Fibroblast of villous mesenchyme (primary cell): ENCODE measurements around the gene PKIB. TPM values are rescaled to one million over a fixed set of nuclear protein-coding genes. Genes with fewer than 3 reads are reported as not detected.
"Not testable (repeated sequence)": the region's sequence is repeated elsewhere in the genome, so short reads cannot be mapped to it uniquely, and the experiment has no call there.

Source experiments
- DNase-seq: peaks from one replicate; pipeline ENCODE4 v3.0.0-alpha.2; 2010; ENCODE audit warnings: low read depth
- H3K4me3 ChIP-seq: 2 replicates; pipeline ENCODE4 v1.5.1; 2011; ENCODE audit warnings: low read depth, mild to moderate bottlenecking, low read length
- total RNA-seq: library from RNA; depleted of rRNA; stranded (reverse); fragments of >200 nt; gene quantifications from 2 replicates; pipeline ENCODE4 v1.2.3, GENCODE V29; 2012
- TF ChIP-seq, protein P1 (sequence below): IDR thresholded peaks from 2 replicates; pipeline ENCODE4 v1.5.1; 2012; ENCODE audit warnings: low read depth, mild to moderate bottlenecking, low read length; ENCODE audit not compliant: insufficient read depth

The PKIB gene
- total RNA-seq, 1 donor = 13.8 TPM

DNA sequence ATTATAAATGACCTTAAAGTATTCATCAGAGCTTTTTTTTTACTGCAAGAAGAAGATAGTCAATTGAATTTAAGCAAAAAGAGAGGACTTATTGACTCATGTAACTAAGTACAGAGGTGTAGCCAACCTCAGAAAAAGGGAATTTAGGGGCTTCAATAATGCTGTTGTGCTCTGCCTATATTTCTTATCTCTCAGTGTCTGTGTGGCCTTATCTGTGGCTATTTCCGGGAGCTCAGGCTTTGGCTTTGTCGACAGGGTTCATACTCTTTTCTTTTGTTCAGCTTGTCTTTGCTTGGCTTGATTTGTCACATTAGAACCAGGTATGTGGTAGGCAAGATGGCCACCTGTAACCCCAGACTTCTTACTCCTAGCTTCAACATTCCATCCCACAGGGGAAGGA, 130.7 kb downstream of the PKIB start:
- TF ChIP-seq, protein P1, sequence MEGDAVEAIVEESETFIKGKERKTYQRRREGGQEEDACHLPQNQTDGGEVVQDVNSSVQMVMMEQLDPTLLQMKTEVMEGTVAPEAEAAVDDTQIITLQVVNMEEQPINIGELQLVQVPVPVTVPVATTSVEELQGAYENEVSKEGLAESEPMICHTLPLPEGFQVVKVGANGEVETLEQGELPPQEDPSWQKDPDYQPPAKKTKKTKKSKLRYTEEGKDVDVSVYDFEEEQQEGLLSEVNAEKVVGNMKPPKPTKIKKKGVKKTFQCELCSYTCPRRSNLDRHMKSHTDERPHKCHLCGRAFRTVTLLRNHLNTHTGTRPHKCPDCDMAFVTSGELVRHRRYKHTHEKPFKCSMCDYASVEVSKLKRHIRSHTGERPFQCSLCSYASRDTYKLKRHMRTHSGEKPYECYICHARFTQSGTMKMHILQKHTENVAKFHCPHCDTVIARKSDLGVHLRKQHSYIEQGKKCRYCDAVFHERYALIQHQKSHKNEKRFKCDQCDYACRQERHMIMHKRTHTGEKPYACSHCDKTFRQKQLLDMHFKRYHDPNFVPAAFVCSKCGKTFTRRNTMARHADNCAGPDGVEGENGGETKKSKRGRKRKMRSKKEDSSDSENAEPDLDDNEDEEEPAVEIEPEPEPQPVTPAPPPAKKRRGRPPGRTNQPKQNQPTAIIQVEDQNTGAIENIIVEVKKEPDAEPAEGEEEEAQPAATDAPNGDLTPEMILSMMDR = no peak
- H3K4me3 ChIP-seq = no peak overlapping the region

DNA sequence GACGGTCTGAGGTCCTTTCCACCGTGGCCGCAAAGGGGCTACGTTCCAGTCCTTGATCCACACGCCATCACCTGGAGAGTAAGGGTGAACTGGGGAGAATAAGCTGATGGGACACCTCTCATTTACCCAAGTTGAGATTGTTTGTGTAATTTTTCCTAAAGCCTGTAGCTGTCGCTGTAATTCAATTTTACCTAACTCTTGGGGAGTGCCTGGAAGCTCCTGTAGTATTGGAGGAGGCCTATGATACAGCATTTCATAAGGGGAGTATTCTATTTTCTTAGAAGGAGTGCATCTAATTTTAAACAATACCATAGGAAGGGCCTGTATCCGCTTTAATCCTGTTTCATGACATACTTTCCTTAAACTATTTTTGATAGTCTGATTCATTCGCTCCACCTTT, 134.0 kb downstream of the PKIB start:
- TF ChIP-seq, protein P1 = peak; percentile 51

More for the DNA sequence above, 130.7 kb downstream of the PKIB start:
- DNase-seq = no peak

DNA sequence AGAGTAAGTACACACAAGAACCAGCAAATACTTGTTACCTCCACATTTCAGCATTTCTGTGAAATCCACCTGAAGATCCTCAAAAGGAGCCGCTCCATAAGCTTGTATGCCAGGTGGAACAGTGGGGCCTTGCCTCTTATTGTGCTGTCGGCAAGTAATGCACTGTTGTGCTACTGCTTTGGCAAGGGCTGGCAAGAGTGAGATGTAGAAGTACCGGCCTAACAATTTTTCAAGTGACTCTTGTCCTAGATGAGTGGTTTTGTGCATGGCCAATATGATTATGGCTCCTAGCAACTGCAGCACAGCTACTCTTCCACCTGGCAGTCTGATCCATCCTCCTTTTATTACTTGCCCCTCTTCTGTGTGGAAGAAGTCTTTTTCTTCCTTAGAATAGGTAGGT, 134.7 kb downstream of the PKIB start:
- not testable (repeated sequence) for DNase-seq, H3K4me3 ChIP-seq

More for the DNA sequence above, 134.0 kb downstream of the PKIB start:
- H3K4me3 ChIP-seq = not testable (repeated sequence)
- peak; percentile 17 for DNase-seq

DNA sequence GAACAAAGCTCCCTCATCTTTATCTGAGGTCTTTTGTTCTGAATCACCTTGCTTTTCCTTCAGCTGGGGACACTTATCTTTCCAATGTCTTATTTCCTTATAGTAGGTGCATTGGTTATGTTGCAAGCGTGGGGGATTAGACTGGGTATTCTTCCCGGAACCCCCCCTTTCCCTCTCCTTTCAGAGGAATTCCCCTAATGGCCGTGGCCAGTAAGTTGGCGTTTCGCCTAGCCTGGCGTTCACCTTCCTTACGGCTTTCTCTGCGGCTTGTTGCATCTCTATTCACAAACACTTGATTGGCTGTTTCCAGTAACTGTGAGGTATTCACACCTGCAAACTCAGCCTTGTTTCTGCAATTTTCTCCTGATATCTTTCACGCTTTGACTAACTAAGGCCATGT, 136.5 kb downstream of the PKIB start:
- H3K4me3 ChIP-seq = no peak overlapping the region
- DNase-seq = no peak
- TF ChIP-seq, protein P1 = no peak

DNA sequence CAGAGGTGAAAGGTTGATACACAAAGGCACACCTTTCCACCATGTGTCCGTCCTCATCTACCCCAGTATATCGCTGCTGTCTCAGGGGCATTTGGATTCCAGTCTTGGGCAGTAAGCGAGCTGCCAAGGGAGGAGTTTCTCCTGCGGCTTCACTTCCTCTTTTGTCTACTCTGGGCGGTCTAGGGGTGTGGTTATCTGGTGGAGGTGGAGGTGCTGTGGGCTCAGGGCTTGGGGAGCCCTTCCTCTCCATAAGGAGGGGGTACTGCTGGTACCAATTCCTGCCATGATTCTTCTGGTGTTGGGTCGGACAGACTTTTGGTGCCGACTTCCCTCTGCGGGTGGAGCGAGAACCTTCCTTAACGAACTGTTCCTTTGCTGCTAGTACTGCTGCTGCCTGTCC, 137.4 kb downstream of the PKIB start:
- no peak for DNase-seq
- no peak overlapping the region for H3K4me3 ChIP-seq
- TF ChIP-seq, protein P1 = no peak

DNA sequence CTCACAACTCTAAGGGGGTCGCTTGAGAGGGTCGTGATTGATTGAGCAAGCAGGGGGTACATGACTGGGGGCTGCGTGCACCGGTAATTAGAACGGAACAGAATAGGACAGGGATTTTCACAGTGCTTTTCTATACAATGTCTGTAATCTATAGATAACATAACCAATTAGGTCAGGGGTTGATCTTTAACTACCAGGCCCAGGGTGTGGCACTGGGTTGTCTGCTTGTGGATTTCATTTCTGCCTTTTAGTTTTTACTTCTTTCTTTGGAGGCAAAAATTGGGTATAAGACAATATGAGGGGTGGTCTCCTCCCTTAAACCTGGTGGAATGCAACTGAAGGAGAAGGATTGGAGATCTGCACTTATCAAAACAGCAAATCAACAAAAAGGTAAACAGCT, 138.7 kb downstream of the PKIB start:
- not testable (repeated sequence) for DNase-seq, H3K4me3 ChIP-seq

DNA sequence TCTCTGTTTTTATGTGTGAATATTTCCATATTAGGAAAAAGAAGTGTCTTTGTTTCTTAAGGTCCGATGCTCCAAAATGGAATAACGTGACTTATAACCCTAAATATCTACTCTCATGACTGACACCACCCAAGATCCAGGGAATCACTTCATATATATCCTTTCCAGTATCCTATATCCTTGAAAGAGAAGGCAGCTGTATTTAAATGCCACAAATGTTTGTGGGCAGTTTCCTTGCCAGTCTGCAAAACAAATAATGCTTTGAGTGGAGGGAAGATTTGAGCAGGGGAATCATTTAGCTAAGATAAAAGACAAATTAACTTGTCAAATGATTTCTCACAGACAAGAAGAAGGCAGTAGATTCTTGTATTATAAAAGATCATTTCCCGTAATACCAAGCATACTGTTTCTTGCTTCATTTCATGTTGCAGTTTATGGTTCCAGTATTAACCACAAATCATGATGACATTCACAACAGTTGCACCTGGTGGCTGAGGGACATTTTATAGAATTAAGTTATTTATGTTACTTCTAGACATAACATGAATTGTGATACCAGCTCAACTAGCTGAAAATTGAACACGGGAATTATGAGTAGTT, 139.3 kb downstream of the PKIB start:
- H3K4me3 ChIP-seq = no peak overlapping the region
- DNase-seq = peak; percentile 33
- TF ChIP-seq, protein P1 = no peak

DNA sequence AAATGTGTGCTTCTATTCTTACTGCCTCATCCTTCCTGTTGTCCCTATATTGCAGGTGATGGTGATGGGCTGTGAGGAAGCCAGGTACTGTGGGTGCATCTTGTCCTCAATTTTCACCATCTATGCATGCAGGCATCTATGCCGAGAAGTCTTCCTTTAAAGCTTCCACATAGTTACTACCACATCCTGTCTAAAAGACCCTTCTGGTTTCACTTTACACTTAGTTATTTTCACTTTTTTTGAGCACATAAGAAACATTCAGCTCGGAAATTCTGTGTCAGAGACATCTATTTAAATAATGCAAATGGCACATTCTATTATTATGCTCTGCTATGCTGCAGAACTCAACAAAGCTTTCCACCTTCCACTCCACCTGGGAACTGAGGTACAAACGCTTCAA, 141.1 kb downstream of the PKIB start:
- H3K4me3 ChIP-seq = no peak overlapping the region
- no peak for DNase-seq
- TF ChIP-seq, protein P1 = no peak
